Immature natural killer cell (primary cell): Measurements from ENCODE around the gene TOX3. TPM values are rescaled to one million over a fixed set of nuclear protein-coding genes. Genes with fewer than 3 reads are reported as not detected.

ENCODE experiments used
- DNase-seq, 3 donors: peaks; one replicate each; pipeline ENCODE4 v3.0.0; 2022; ENCODE audit warnings: mixed read lengths in 1 of 3
- H3K27ac Mint-ChIP-seq, 6 donors: one replicate each; pipeline ENCODE4 v1.8.0; 2020; ENCODE audit warnings: mixed read lengths in 6 of 6, mild to moderate bottlenecking in 5 of 6, inconsistent platforms in 4 of 6, moderate library complexity in 3 of 6
- H3K27me3 Mint-ChIP-seq, 3 donors: one replicate each; pipeline ENCODE4 v1.8.0; 2020 to 2021; ENCODE audit warnings: low read depth in 3 of 3, mild to moderate bottlenecking in 3 of 3, mixed read lengths in 3 of 3, moderate library complexity in 3 of 3, inconsistent platforms in 1 of 3
- H3K36me3 Mint-ChIP-seq, 3 donors: one replicate each; pipeline ENCODE4 v1.8.0; 2020; ENCODE audit warnings: mixed read lengths in 3 of 3, inconsistent platforms in 2 of 3, mild to moderate bottlenecking in 2 of 3
- H3K4me1 Mint-ChIP-seq, 2 donors: one replicate each; pipeline ENCODE4 v1.8.0; 2020; ENCODE audit warnings: inconsistent platforms in 2 of 2, mild to moderate bottlenecking in 2 of 2, mixed read lengths in 2 of 2, moderate library complexity in 1 of 2
- H3K4me3 Mint-ChIP-seq, 5 donors: one replicate each; pipeline ENCODE4 v1.8.0; 2020; ENCODE audit warnings: mild to moderate bottlenecking in 5 of 5, mixed read lengths in 5 of 5, inconsistent platforms in 3 of 5, moderate library complexity in 3 of 5
- H3K9me3 Mint-ChIP-seq, 6 donors: one replicate each; pipeline ENCODE4 v1.8.0; 2020; ENCODE audit warnings: mild to moderate bottlenecking in 6 of 6, mixed read lengths in 6 of 6, inconsistent platforms in 4 of 6, moderate library complexity in 3 of 6
- polyA plus RNA-seq, 3 donors: library from polyadenylated mRNA; unstranded; fragments of 300-500 nt; fragmentation: Illumina TruSeq; gene quantifications; one replicate each; pipeline ENCODE4 v1.2.3, GENCODE V29; 2021

The TOX3 gene
- polyA plus RNA-seq, 3 donors from 2014 or later = not detected

GRCh38 chr16:52573365-52574299 is 26.7 kb upstream of the TOX3 start:
- peaks cover 0 to 17% (median 2%) of the 10 kb centered on the region in 6 donors for H3K9me3 Mint-ChIP-seq
- DNase-seq = no peak
- H3K4me3 Mint-ChIP-seq = no peak overlapping the region
- H3K36me3 Mint-ChIP-seq = no peaks in the 10 kb centered on the region
- peaks cover 3 to 7% (median 5%) of the 10 kb centered on the region in 3 donors for H3K27me3 Mint-ChIP-seq
- no peak overlapping the region for H3K27ac Mint-ChIP-seq
- no peaks in the 10 kb centered on the region for H3K4me1 Mint-ChIP-seq

GRCh38 chr16:52572656-52573055 is 25.7 kb upstream of the TOX3 start:
- Mint-ChIP-seq H3K4me1 (no peaks in the 10 kb centered on the region), H3K27me3 (peaks cover 2 to 7% (median 3%) of the 10 kb centered on the region in 3 donors), H3K9me3 (peaks cover 0 to 21% (median 2%) of the 10 kb centered on the region in 6 donors), H3K4me3 (no peak overlapping the region), H3K27ac (no peak overlapping the region), H3K36me3 (no peaks in the 10 kb centered on the region)
- DNase-seq = no peak

GRCh38 chr16:52570495-52571091 is 23.6 kb upstream of the TOX3 start:
- H3K36me3 Mint-ChIP-seq = no peaks in the 10 kb centered on the region
- no peak for DNase-seq
- H3K9me3 Mint-ChIP-seq = peaks cover 0 to 28% (median 3%) of the 10 kb centered on the region in 6 donors
- no peak overlapping the region for H3K4me3 Mint-ChIP-seq
- no peak overlapping the region for H3K27ac Mint-ChIP-seq
- peaks cover under 1 to 7% (median 2%) of the 10 kb centered on the region in 3 donors for H3K27me3 Mint-ChIP-seq
- no peaks in the 10 kb centered on the region for H3K4me1 Mint-ChIP-seq

GRCh38 chr16:52569701-52570100 is 22.8 kb upstream of the TOX3 start:
- Mint-ChIP-seq H3K27me3 (peaks cover 2% of the 10 kb centered on the region in 3 donors), H3K4me3 (no peak overlapping the region), H3K36me3 (no peaks in the 10 kb centered on the region), H3K27ac (no peak overlapping the region), H3K9me3 (peaks cover 0 to 28% (median 3%) of the 10 kb centered on the region in 6 donors), H3K4me1 (no peaks in the 10 kb centered on the region)
- DNase-seq = no peak

GRCh38 chr16:52568983-52569690 is 22.2 kb upstream of the TOX3 start:
- peaks cover 2% of the 10 kb centered on the region in 3 donors for H3K27me3 Mint-ChIP-seq
- no peaks in the 10 kb centered on the region for H3K36me3 Mint-ChIP-seq
- DNase-seq = no peak
- H3K4me3 Mint-ChIP-seq = no peak overlapping the region
- no peak overlapping the region for H3K27ac Mint-ChIP-seq
- H3K9me3 Mint-ChIP-seq = peaks cover 0 to 26% (median 3%) of the 10 kb centered on the region in 6 donors
- no peaks in the 10 kb centered on the region for H3K4me1 Mint-ChIP-seq

- Mint-ChIP-seq H3K36me3 (no peaks in the 10 kb centered on the region), H3K27me3 (peaks cover 2% of the 10 kb centered on the region in 3 donors), H3K4me3 (no peak overlapping the region), H3K27ac (no peak overlapping the region), H3K9me3 (peaks cover 0 to 27% (median 3%) of the 10 kb centered on the region in 6 donors), H3K4me1 (no peaks in the 10 kb centered on the region)
- DNase-seq = no peak
Measured at GRCh38 chr16:52568495-52568894, 21.6 kb upstream of the TOX3 start.

GRCh38 chr16:52567193-52567592 is 20.2 kb upstream of the TOX3 start:
- no peak for DNase-seq
- Mint-ChIP-seq H3K4me1 (no peaks in the 10 kb centered on the region), H3K36me3 (no peaks in the 10 kb centered on the region), H3K27me3 (peaks cover 2% of the 10 kb centered on the region in 3 donors), H3K9me3 (peaks cover 0 to 27% (median 4%) of the 10 kb centered on the region in 6 donors), H3K27ac (no peak overlapping the region), H3K4me3 (no peak overlapping the region)

- H3K4me1 Mint-ChIP-seq = no peaks in the 10 kb centered on the region
- H3K4me3 Mint-ChIP-seq = no peak overlapping the region
- H3K9me3 Mint-ChIP-seq = peaks cover 0 to 17% (median 4%) of the 10 kb centered on the region in 6 donors
- H3K36me3 Mint-ChIP-seq = no peaks in the 10 kb centered on the region
- no peak overlapping the region for H3K27ac Mint-ChIP-seq
- no peak for DNase-seq
- peaks cover 0 to 2% (median 0%) of the 10 kb centered on the region in 3 donors for H3K27me3 Mint-ChIP-seq
Measured at GRCh38 chr16:52563767-52564611, 17.0 kb upstream of the TOX3 start.

- H3K9me3 Mint-ChIP-seq = peaks cover 0 to 14% (median 5%) of the 10 kb centered on the region in 6 donors
- no peak overlapping the region for H3K4me3 Mint-ChIP-seq
- H3K27ac Mint-ChIP-seq = no peak overlapping the region
- peaks cover 0 to 2% (median 0%) of the 10 kb centered on the region in 3 donors for H3K27me3 Mint-ChIP-seq
- no peak for DNase-seq
- no peaks in the 10 kb centered on the region for H3K36me3 Mint-ChIP-seq
- no peaks in the 10 kb centered on the region for H3K4me1 Mint-ChIP-seq
Measured at GRCh38 chr16:52562770-52563169, 15.8 kb upstream of the TOX3 start.

GRCh38 chr16:52561910-52562741 is 15.2 kb upstream of the TOX3 start:
- peaks cover 0 to 17% (median 4%) of the 10 kb centered on the region in 6 donors for H3K9me3 Mint-ChIP-seq
- no peaks in the 10 kb centered on the region for H3K36me3 Mint-ChIP-seq
- H3K27ac Mint-ChIP-seq = no peak overlapping the region
- no peak for DNase-seq
- peaks cover 0 to 2% (median 0%) of the 10 kb centered on the region in 3 donors for H3K27me3 Mint-ChIP-seq
- no peak overlapping the region for H3K4me3 Mint-ChIP-seq
- no peaks in the 10 kb centered on the region for H3K4me1 Mint-ChIP-seq

GRCh38 chr16:52558448-52558847 is 11.5 kb upstream of the TOX3 start:
- DNase-seq = no peak
- no peaks in the 10 kb centered on the region for H3K36me3 Mint-ChIP-seq

GRCh38 chr16:52557236-52557635 is 10.3 kb upstream of the TOX3 start:
- no peaks in the 10 kb centered on the region for H3K27me3 Mint-ChIP-seq
- no peak for DNase-seq
- no peak overlapping the region for H3K4me3 Mint-ChIP-seq
- H3K9me3 Mint-ChIP-seq = peaks cover 0 to 22% (median 3%) of the 10 kb centered on the region in 6 donors
- H3K36me3 Mint-ChIP-seq = no peaks in the 10 kb centered on the region
- H3K4me1 Mint-ChIP-seq = no peaks in the 10 kb centered on the region
- no peak overlapping the region for H3K27ac Mint-ChIP-seq

More at GRCh38 chr16:52558448-52558847, 11.5 kb upstream of the TOX3 start:
- Mint-ChIP-seq H3K4me1 (no peaks in the 10 kb centered on the region), H3K9me3 (peaks cover 0 to 20% (median 2%) of the 10 kb centered on the region in 6 donors), H3K27me3 (no peaks in the 10 kb centered on the region), H3K4me3 (no peak overlapping the region), H3K27ac (no peak overlapping the region)
